ENCODE data around the gene SIGLEC8. TPM values are rescaled to one million over a fixed set of nuclear protein-coding genes. Genes with fewer than 3 reads are reported as not detected.

SIGLEC8 gene
- not detected for total RNA-seq (2021; fragmentation: NEBNext Ultra II Directional; extraction: Animal tissue kit (Norgen Biotek cat#: 25700))
- long read RNA-seq, result 0 reads

DNA sequence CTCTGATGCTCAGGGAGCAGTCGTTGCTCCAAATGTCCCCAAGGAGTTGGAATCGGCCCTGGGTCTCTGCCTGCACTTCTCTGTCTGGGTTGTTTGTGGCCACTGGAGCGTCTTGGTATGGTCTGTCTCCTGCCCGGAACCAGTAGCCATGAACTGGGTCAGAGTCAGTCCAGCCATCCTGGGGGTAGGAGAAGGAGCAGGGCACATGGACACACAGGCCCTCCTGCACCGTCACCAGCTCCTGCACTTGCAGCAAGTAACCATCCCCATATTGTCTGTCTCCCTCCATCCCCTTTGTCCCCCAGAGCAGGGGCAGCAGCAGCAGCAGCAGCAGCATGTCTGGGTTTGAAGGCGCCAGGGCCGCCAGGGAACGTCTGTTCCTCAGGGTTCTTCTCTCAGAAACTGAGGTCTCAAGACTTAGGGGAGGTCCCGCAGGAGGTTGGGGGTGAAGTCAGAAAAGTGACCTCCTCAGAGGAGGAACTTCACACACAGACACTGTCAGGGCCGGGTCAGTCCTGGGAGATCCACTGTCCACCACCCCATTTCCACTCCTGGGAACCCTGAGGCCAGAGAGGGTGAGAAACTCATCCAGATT lies at the start of gene SIGLEC8:
Gene SIGLEC8 (minus strand): TSS at position 404 of the 595 bp plus-strand sequence. CDS start 67 bp downstream, at position 337.
- Mint-ChIP-seq H3K36me3 (ENCODE audit: low read depth) (no peaks in the 10 kb centered on the region), H3K9me3 (peaks cover 12% of the 10 kb centered on the region; the same call in 1 of the 2 replicates), H3K27me3 (ENCODE audit: insufficient read depth) (peaks cover 5% of the 10 kb centered on the region), H3K4me1 (ENCODE audit: low read depth) (no peaks in the 10 kb centered on the region), H3K4me3 (no peak within 1 kb of the TSS), H3K27ac (no peak within 1 kb of the TSS)
- DNase-seq, result no peak
- TF ChIP-seq, protein P1, sequence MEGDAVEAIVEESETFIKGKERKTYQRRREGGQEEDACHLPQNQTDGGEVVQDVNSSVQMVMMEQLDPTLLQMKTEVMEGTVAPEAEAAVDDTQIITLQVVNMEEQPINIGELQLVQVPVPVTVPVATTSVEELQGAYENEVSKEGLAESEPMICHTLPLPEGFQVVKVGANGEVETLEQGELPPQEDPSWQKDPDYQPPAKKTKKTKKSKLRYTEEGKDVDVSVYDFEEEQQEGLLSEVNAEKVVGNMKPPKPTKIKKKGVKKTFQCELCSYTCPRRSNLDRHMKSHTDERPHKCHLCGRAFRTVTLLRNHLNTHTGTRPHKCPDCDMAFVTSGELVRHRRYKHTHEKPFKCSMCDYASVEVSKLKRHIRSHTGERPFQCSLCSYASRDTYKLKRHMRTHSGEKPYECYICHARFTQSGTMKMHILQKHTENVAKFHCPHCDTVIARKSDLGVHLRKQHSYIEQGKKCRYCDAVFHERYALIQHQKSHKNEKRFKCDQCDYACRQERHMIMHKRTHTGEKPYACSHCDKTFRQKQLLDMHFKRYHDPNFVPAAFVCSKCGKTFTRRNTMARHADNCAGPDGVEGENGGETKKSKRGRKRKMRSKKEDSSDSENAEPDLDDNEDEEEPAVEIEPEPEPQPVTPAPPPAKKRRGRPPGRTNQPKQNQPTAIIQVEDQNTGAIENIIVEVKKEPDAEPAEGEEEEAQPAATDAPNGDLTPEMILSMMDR (IDR thresholded peaks at IDR 0.05), result no peak

DNA sequence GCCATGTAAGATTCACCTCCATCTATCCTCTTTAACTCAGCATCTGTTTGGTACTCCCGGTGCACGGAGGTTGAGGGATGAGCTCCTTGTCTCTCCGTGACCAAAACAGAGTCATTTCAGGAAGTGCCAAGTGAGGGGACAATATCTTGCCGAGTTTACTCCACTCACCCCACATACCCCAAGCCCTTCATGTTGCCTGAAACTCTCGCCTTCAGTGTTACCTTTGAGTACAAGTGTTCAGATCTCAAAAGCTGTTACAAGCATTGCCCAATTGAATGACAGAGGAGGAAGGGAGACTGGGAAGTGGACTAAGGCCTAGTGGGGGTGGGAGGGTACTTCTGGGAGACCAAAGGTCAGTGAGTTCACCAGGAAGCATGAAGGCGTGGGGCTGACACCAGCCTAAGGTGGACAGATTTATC lies 49.4 kb upstream of the SIGLEC8 start:
- no peak for DNase-seq
- TF ChIP-seq, protein P1 (IDR thresholded peaks at IDR 0.05), result no peak
- H3K27ac Mint-ChIP-seq, result no peak overlapping the region
- H3K36me3 Mint-ChIP-seq (ENCODE audit: low read depth), result no peaks in the 10 kb centered on the region
- no peaks in the 10 kb centered on the region for H3K4me1 Mint-ChIP-seq (ENCODE audit: low read depth)
- H3K4me3 Mint-ChIP-seq, result no peak overlapping the region
- H3K27me3 Mint-ChIP-seq (ENCODE audit: insufficient read depth), result peaks cover 1% of the 10 kb centered on the region
- peaks cover 16% of the 10 kb centered on the region for H3K9me3 Mint-ChIP-seq

DNA sequence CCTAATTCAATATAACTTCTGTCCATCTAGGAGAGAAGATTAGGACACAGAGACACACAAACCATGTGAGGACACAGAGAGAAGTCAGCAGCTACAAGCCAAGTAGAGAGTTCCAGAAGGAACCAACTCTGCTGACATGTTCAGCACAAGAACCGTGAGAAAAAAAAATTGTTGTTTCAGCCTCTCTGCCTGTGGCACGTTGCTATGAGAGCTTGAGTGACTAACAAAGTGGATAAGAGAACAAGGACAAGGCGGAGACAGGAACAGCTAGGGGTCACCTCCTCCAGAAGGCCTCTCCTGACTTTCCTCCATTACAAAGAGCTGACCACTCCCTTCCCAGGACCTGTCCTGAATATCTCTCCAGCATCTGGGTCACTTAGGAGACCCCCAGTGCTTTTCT lies 48.9 kb upstream of the SIGLEC8 start:
- DNase-seq, result no peak
- Mint-ChIP-seq H3K27me3 (ENCODE audit: insufficient read depth) (peaks cover 1% of the 10 kb centered on the region), H3K9me3 (peaks cover 16% of the 10 kb centered on the region), H3K27ac (no peak overlapping the region), H3K4me1 (ENCODE audit: low read depth) (no peaks in the 10 kb centered on the region), H3K4me3 (no peak overlapping the region), H3K36me3 (ENCODE audit: low read depth) (no peaks in the 10 kb centered on the region)
- TF ChIP-seq, protein P1 (IDR thresholded peaks at IDR 0.05), result no peak

DNA sequence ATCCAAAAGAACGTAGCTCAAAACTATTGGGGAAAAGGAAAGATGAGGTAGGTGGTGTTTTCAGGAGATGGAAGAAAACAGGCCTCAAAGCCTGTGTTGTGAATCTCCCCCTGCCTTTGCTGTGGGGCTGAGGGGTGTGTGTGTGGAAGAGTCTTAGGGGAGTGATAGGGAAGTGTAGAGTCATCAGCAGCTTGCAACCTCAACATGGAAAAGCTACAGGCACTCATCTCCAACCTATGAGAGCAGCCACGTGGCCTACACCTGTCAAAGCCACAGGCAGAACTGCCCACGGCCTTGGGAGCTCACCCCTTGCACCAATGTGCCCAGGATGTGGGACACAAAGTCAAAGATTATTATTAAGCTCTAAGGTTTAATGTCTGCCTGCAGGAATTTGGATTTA lies 47.6 kb upstream of the SIGLEC8 start:
- Mint-ChIP-seq H3K9me3 (peaks cover 25% of the 10 kb centered on the region), H3K4me1 (ENCODE audit: low read depth) (no peaks in the 10 kb centered on the region), H3K36me3 (ENCODE audit: low read depth) (no peaks in the 10 kb centered on the region), H3K27me3 (ENCODE audit: insufficient read depth) (peaks cover 1% of the 10 kb centered on the region), H3K4me3 (no peak overlapping the region), H3K27ac (no peak overlapping the region)
- TF ChIP-seq, protein P1 (IDR thresholded peaks at IDR 0.05), result no peak
- no peak for DNase-seq

DNA sequence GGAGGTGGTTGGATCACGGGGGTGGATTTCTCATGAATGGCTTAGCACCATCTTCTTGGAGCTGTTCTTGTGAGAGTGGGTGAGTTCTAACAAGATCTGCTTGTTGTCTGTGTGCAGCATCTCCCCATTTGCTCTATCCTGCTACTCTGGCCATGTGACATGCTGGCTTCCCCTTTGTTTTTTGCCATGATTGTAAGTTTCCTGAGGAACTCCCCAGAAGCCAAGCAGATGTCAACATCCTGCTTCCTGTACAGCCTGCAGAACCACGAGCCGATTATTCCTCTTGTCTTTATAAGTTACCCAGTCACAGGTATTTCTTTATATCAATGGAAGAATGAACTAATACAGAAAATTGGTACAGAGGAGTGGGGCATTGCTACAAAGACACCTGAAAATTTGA lies 45.6 kb upstream of the SIGLEC8 start:
- H3K9me3 Mint-ChIP-seq, result peaks cover 31% of the 10 kb centered on the region

More for the DNA sequence above, 45.6 kb upstream of the SIGLEC8 start:
- no peak overlapping the region for H3K4me3 Mint-ChIP-seq
- TF ChIP-seq, protein P1 (IDR thresholded peaks at IDR 0.05), result no peak
- H3K4me1 Mint-ChIP-seq (ENCODE audit: low read depth), result no peaks in the 10 kb centered on the region
- peaks cover 3% of the 10 kb centered on the region for H3K27me3 Mint-ChIP-seq (ENCODE audit: insufficient read depth)
- no peaks in the 10 kb centered on the region for H3K36me3 Mint-ChIP-seq (ENCODE audit: low read depth)
- no peak for DNase-seq
- no peak overlapping the region for H3K27ac Mint-ChIP-seq
